GM23248 (cell line): ENCODE measurements around the gene TRHDE.

Source experiments
- EZH2 ChIP-seq: fragments of 200-600 bp; sonication (generic); IDR thresholded peaks from 2 replicates; pipeline ENCODE4 v1.6.1; 2018; ENCODE audit warnings: antibody characterized with exemption, mild to moderate bottlenecking; ENCODE audit not compliant: insufficient read depth, poor library complexity, severe bottlenecking
- EZH2phosphoT487 ChIP-seq: fragments of 200-600 bp; sonication (generic); IDR thresholded peaks from 2 replicates; pipeline ENCODE4 v1.6.1; 2018; ENCODE audit warnings: antibody characterized with exemption, moderate library complexity, mild to moderate bottlenecking, low read depth; ENCODE audit not compliant: insufficient read depth

GRCh38 chr12:72272091-72272661 is at the start of gene TRHDE:
- TF ChIP-seq EZH2phosphoT487 (no peak), EZH2 (no peak)
